Measurements from ENCODE around the gene STEAP4. TPM values are rescaled to one million over a fixed set of nuclear protein-coding genes. Genes with fewer than 3 reads are reported as not detected.
A peak's percentile ranks its signal among the peaks of the same experiment; 100 is the strongest.

Gene STEAP4
- total and polyA plus RNA-seq, 12 donors, result 0.33 to 338 (median 200) TPM

DNA sequence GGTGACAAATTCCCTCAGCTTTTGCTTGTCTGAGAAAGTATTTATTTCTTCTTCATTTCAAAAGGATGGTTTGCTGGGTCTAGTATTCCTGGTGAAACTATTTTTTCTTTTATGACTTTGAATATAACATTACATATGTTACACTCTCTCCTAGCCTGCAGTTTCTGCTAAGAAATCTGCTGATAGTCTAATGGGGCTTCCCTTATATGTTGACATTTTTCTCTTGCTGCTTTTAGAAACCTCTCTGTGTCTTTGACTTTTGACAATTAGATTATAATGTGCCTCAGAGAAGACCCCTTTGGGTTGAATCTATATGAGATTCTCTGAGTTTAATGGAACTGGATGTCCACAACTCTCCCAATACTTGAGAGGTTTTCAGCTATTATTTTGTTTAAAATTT, 53.1 kb downstream of the STEAP4 start:
- no peaks in the 10 kb centered on the region for H3K4me1 ChIP-seq (replicated peaks in 1 of 2)
- no peak for TF ChIP-seq POLR2A (IDR thresholded peaks at IDR 0.05)
- TF ChIP-seq, protein P1, sequence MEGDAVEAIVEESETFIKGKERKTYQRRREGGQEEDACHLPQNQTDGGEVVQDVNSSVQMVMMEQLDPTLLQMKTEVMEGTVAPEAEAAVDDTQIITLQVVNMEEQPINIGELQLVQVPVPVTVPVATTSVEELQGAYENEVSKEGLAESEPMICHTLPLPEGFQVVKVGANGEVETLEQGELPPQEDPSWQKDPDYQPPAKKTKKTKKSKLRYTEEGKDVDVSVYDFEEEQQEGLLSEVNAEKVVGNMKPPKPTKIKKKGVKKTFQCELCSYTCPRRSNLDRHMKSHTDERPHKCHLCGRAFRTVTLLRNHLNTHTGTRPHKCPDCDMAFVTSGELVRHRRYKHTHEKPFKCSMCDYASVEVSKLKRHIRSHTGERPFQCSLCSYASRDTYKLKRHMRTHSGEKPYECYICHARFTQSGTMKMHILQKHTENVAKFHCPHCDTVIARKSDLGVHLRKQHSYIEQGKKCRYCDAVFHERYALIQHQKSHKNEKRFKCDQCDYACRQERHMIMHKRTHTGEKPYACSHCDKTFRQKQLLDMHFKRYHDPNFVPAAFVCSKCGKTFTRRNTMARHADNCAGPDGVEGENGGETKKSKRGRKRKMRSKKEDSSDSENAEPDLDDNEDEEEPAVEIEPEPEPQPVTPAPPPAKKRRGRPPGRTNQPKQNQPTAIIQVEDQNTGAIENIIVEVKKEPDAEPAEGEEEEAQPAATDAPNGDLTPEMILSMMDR (IDR thresholded peaks at IDR 0.05), result no peak
- DNase-seq, result no peak
- peaks cover 0 to 8% (median 6%) of the 10 kb centered on the region in 3 donors for H3K9me3 ChIP-seq (replicated peaks in 1 of 3)
- no peaks in the 10 kb centered on the region for H3K27me3 ChIP-seq
- no peak overlapping the region for H3K27ac ChIP-seq
- intact Hi-C loops (cut with DNase I), result no loop called here
- no peak overlapping the region for H3K4me3 ChIP-seq
- H3K36me3 ChIP-seq (replicated peaks in 1 of 2), result no peaks in the 10 kb centered on the region

DNA sequence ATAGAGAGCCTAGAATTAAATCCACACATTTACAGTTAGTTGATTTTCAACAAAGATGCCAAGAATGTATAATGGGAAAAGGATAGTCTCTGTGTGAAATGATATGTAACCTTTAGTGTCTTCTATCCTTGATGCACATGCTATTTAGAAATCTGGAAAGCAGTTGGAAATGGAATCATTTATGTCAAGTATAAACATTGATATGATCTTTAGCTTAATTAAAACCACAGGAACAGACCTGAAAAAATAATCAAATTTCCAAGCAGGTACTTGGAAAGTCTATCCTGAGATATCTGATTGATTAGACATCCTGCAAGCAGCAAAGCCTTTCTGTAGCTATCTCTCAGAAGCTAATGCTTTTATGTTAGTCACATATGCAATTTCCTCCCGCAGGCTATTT, 62.4 kb downstream of the STEAP4 start:
- Histone ChIP-seq H3K4me1 (replicated peaks in 1 of 2) (peaks cover 0 to 5% of the 10 kb centered on the region in 2 donors), H3K36me3 (replicated peaks in 1 of 2) (no peaks in the 10 kb centered on the region), H3K27ac (no peak overlapping the region), H3K27me3 (no peaks in the 10 kb centered on the region), H3K4me3 (no peak overlapping the region), H3K9me3 (replicated peaks in 1 of 3) (no peaks in the 10 kb centered on the region)
- 80 to 100% (median 85%) methylated on average over 1 of the region's 1 CpG for WGBS, 4 donors
- intact Hi-C loops (cut with DNase I), result loop anchor here (5.0 kb wide), 2 partner anchors 113 to 118 kb away; no protein-coding TSS in a partner anchor
- TF ChIP-seq POLR2A (IDR thresholded peaks at IDR 0.05), result no peak
- no peak for DNase-seq

DNA sequence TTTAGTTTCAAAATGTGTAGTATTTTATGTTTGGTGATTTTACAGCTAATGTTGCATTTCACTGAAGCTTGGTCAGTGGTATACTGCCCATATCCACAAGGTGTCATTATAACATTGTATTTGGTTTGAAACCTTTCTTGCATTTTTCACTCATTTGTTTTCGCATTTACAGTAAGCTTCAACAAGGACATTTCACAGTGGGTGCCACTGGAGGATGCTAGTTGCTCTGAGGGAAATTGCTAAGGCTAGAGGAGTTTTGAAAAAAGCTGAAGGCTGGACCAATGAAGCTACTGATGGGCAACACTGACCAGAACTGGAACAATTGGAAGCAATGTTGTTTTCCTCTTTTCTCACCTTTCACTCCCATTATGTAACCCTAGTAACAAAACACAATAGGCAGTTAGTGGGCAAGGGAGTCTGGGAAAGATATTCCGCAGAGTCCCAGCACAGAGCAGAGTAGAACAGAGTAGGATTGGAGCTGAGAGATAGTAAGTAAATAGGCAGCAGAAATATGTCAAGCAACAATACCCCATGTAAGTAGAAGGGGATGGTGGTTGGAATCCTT, 63.3 kb downstream of the STEAP4 start:
- intact Hi-C loops (cut with DNase I), result loop anchor here (5.0 kb wide), 2 partner anchors 114 to 119 kb away; no protein-coding TSS in a partner anchor

DNA sequence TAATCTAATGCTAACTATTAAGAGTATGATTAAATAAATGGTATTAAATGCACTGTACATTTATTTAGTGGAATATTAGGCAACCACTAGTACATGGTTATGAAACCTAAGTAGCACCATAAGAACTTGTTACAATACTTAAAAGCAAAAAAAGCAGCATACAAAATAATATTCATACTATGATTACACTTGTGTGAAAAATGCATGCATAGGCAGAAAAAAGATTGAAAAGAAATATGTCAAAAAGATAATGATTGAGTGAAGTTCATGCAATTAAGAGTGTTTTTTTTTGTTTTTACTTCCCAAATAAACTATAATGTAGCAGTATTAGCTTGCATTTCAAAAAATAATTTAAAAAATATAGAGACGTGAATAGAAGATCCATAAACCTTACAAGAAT, 66.8 kb downstream of the STEAP4 start:
- 86 to 95% (median 87%) methylated on average over 1 of the region's 1 CpG for WGBS, 4 donors
- DNase-seq, result no peak
- Histone ChIP-seq H3K4me3 (no peak overlapping the region), H3K36me3 (replicated peaks in 1 of 2) (no peaks in the 10 kb centered on the region), H3K4me1 (replicated peaks in 1 of 2) (peaks cover 0 to 5% of the 10 kb centered on the region in 2 donors), H3K9me3 (replicated peaks in 1 of 3) (peaks cover 0 to 9% (median 0%) of the 10 kb centered on the region in 3 donors), H3K27me3 (no peaks in the 10 kb centered on the region), H3K27ac (no peak overlapping the region)
- intact Hi-C loops (cut with DNase I), result loop anchor here (5.0 kb wide), 2 partner anchors 117 to 122 kb away; no protein-coding TSS in a partner anchor
- no peak for TF ChIP-seq POLR2A (IDR thresholded peaks at IDR 0.05)
- TF ChIP-seq, protein P1 (IDR thresholded peaks at IDR 0.05), result no peak

More for the DNA sequence above, 63.3 kb downstream of the STEAP4 start:
- Histone ChIP-seq H3K4me1 (replicated peaks in 1 of 2) (peaks cover 0 to 5% of the 10 kb centered on the region in 2 donors), H3K36me3 (replicated peaks in 1 of 2) (no peaks in the 10 kb centered on the region), H3K4me3 (no peak overlapping the region), H3K9me3 (replicated peaks in 1 of 3) (no peaks in the 10 kb centered on the region), H3K27ac (no peak overlapping the region), H3K27me3 (no peaks in the 10 kb centered on the region)
- TF ChIP-seq POLR2A (IDR thresholded peaks at IDR 0.05), result no peak
- TF ChIP-seq, protein P1 (IDR thresholded peaks at IDR 0.05), result peak; percentile 61 to 99 (median 91)
- peak; percentile 34 to 76 (median 51) for DNase-seq
- whole genome bisulfite sequencing, 4 donors, result 30 to 39% (median 36%) methylated on average over 2 of the region's 2 CpGs

DNA sequence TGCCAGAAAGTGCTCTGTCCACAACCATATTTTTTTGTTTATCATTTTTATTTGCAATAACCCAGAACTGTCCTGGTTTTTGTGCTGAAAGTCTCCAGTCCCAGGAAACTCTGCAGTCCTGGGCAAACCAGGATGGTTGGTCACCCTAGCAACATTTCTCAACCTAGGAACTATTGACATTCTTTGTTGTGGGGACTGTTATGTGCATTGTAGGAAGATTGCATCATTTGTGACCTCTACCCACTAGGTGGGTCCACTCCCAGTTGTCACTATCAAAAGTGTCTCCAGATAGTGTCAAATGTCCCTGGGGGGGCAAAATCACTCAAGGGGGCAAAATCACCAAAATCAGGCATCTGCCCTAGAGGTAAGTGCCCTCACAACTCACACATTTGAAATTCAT, 72.9 kb downstream of the STEAP4 start:
- no peak overlapping the region for H3K27ac ChIP-seq
- no peak overlapping the region for H3K4me3 ChIP-seq
- H3K4me1 ChIP-seq (replicated peaks in 1 of 2), result no peaks in the 10 kb centered on the region
- H3K36me3 ChIP-seq (replicated peaks in 1 of 2), result no peaks in the 10 kb centered on the region
- H3K9me3 ChIP-seq (replicated peaks in 1 of 3), result peaks cover 0 to 9% (median 0%) of the 10 kb centered on the region in 3 donors
- intact Hi-C loops (cut with DNase I), result no loop called here
- no peak for DNase-seq
- no peaks in the 10 kb centered on the region for H3K27me3 ChIP-seq
- TF ChIP-seq, protein P1 (IDR thresholded peaks at IDR 0.05), result no peak
- no peak for TF ChIP-seq POLR2A (IDR thresholded peaks at IDR 0.05)
